Naive thymus-derived CD8-positive, alpha-beta T cell (primary cell): Measurements from ENCODE around the gene DMKN. TPM values are rescaled to one million over a fixed set of nuclear protein-coding genes. Genes with fewer than 3 reads are reported as not detected.
A peak's percentile ranks its signal among the peaks of the same experiment; 100 is the strongest.

ENCODE experiments used
- ATAC-seq, 2 donors: fragments of 150-1000 bp; cut with Tn5 transposase in 1 of 2; sonication (Bioruptor Pico), chemical (Tn5 transposase) in 1 of 2; 1 replicate in 1 of 2; 2 replicates in 1 of 2; pipeline ENCODE4 v1.10.0; 2021; ENCODE audit warnings: mild to moderate bottlenecking in 2 of 2, moderate library complexity in 2 of 2
- POLR2A ChIA-PET: fragments of 350-600 bp; sonication (Branson Sonifier 250); formaldehyde crosslinking; loops from one replicate; lab custom pipeline; 2021; ENCODE audit warnings: antibody characterized with exemption; lab: Charles Lee
- DNase-seq, 10 donors: peaks; one replicate each; pipeline versions ENCODE4 v3.0.0 to v3.0.0-alpha.2; 2020 to 2022
- H3K27ac Mint-ChIP-seq, 10 donors: one replicate each; pipeline ENCODE4 v1.8.0; 2020 to 2022; ENCODE audit warnings: mild to moderate bottlenecking in 10 of 10, mixed read lengths in 10 of 10, moderate library complexity in 4 of 10, inconsistent platforms in 1 of 10
- H3K27me3 Mint-ChIP-seq, 5 donors: one replicate each; pipeline ENCODE4 v1.8.0; 2021 to 2022; ENCODE audit warnings: mixed read lengths in 5 of 5
- H3K36me3 Mint-ChIP-seq, 3 donors: one replicate each; pipeline ENCODE4 v1.8.0; 2020 to 2022; ENCODE audit warnings: mixed read lengths in 3 of 3, mild to moderate bottlenecking in 2 of 3, inconsistent platforms in 1 of 3
- H3K4me1 Mint-ChIP-seq, 4 donors: one replicate each; pipeline ENCODE4 v1.8.0; 2021 to 2022; ENCODE audit warnings: mixed read lengths in 4 of 4
- H3K4me3 Mint-ChIP-seq, 10 donors: one replicate each; pipeline ENCODE4 v1.8.0; 2020 to 2022; ENCODE audit warnings: mild to moderate bottlenecking in 10 of 10, mixed read lengths in 10 of 10, moderate library complexity in 6 of 10, inconsistent platforms in 1 of 10
- H3K9me3 Mint-ChIP-seq, 9 donors: one replicate each; pipeline ENCODE4 v1.8.0; 2020 to 2022; ENCODE audit warnings: mixed read lengths in 9 of 9, mild to moderate bottlenecking in 3 of 9, inconsistent platforms in 1 of 9, moderate library complexity in 1 of 9
- polyA plus RNA-seq, 3 donors: library from polyadenylated mRNA; unstranded; fragments of 300-500 nt; fragmentation: Illumina TruSeq; gene quantifications; one replicate each; pipeline ENCODE4 v1.2.3, GENCODE V29; 2021
- total RNA-seq, 8 experiments: library from RNA in 2 of 8; stranded (reverse) in 2 of 8; gene quantifications; one replicate each; pipeline ENCODE4 v1.2.3 and lab custom pipeline; 2021 to 2026

DMKN gene
- total and polyA plus RNA-seq, 5 experiments from 2014 or later: 0.27 to 5.8 (median 1.8) TPM

DNA sequence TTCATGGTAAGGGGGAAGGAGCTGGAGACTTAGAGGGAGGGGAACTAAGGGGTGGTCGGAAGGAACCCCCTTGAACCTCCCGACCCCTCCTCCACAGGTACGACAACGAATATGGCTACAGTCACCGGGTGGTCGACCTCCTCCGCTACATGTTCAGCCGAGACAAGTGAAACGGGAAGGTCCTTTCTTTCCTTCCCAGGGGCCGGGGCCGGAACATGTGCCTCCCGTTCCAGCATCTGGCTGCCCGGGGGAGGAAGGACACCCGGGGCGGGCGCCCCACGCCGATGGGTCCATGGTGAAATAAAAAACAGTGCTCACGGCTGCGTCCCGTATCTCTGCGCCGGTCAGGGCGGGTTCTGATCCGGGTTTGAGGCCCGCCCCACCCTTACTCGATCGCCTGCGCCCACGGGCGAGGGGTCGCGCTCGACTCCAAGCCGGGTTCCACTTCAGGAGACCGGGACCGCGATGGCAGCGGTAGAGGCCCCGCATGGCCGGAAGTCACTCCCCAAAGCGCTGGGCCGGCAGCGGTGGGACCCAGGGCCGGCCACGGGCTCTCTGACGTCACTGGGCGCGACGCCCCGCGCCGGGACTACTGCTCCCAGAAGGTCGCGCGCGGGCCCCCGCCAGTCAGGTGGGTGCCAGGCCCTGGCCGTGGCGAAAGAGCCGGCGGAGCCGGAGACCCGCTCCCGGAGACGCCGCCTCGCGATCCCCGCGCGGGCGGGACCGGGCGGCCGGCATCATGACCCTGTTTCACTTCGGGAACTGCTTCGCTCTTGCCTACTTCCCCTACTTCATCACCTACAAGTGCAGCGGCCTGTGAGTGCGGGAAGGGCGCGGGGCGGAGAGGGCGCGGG lies 31.8 kb upstream of the DMKN start, which contains the start of gene TMEM147:
TSS of gene TMEM147 (plus strand) at position 626 of the 854 bp plus-strand sequence. CDS start at position 740, 114 bp downstream.
- Mint-ChIP-seq H3K4me1 (peaks cover 22 to 45% (median 34%) of the 10 kb centered on the region in 4 donors), H3K27ac (peak within 1 kb of the TSS; percentile 83 to 97 (median 93)), H3K4me3 (peak within 1 kb of the TSS; percentile 76 to 93 (median 90)), H3K9me3 (no peaks in the 10 kb centered on the region), H3K27me3 (no peaks in the 10 kb centered on the region), H3K36me3 (peaks cover 0 to 10% (median 0%) of the 10 kb centered on the region in 3 donors)
- DNase-seq (peak; percentile 56 to 87 (median 74)), ATAC-seq (peak; percentile 87 to 89)
- POLR2A ChIA-PET: interaction anchor here (0.6 kb wide), 1 partner anchor 1243 kb away, joined by 4 read pairs; no protein-coding TSS in a partner anchor

GRCh38 chr19:35544110-35544802 lies 30.8 kb upstream of the DMKN start:
- no peak for DNase-seq
- Mint-ChIP-seq H3K4me1 (peaks cover 23 to 49% (median 35%) of the 10 kb centered on the region in 4 donors), H3K27ac (peak overlapping the region in 9 of 10 donors; percentile 83 to 97 (median 94)), H3K27me3 (no peaks in the 10 kb centered on the region), H3K4me3 (peak overlapping the region; percentile 76 to 93 (median 90)), H3K9me3 (no peaks in the 10 kb centered on the region), H3K36me3 (peaks cover 0 to 10% (median 0%) of the 10 kb centered on the region in 3 donors)
- ATAC-seq: no peak
- POLR2A ChIA-PET: no interaction called here

DNA sequence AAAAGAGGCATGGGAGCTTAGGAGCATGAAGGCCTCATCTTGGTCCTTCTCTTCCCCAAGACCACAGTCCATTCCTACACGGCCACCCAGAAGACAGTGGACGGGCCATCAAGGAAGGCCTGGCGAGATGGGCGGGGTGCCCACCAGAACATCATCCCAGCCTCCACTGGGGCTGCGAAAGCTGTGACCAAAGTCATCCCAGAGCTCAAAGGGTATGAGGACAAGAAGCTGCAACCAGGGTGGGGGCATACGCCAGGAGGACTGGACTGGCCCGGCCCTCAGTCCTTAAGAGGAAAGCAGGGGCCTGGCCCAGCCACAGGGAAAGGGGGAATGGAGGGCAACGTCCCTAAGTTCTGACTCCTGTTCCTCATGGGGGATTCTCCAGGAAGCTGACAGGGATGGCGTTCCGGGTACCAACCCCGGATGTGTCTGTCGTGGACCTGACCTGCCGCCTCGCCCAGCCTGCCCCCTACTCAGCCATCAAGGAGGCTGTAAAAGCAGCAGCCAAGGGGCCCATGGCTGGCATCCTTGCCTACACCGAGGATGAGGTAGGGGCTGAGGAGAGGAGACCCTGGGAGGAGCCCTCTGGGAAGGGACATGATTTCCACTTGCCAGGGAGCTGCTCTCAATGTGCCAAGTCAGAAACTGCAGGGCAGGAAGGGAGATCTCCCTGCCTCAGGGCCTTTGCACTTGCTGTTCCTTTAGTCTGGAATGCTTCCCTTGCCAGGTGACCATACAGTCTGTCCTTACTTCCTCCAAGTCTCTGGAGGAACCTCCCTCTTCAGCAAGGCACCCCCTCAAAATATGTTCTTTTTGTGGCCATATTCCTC lies 30.0 kb upstream of the DMKN start:
- peaks cover 15 to 43% (median 29%) of the 10 kb centered on the region in 4 donors for H3K4me1 Mint-ChIP-seq
- H3K4me3 Mint-ChIP-seq: peak overlapping the region in 5 of 10 donors; percentile 12 to 93 (median 26)
- POLR2A ChIA-PET: no interaction called here
- no peaks in the 10 kb centered on the region for H3K9me3 Mint-ChIP-seq
- H3K36me3 Mint-ChIP-seq: peaks cover 0 to 8% (median 0%) of the 10 kb centered on the region in 3 donors
- DNase-seq (no peak), ATAC-seq (no peak)
- H3K27ac Mint-ChIP-seq: peak overlapping the region in 5 of 10 donors; percentile 16 to 97 (median 86)
- no peaks in the 10 kb centered on the region for H3K27me3 Mint-ChIP-seq

GRCh38 chr19:35542209-35542608 lies 28.8 kb upstream of the DMKN start:
- POLR2A ChIA-PET: no interaction called here
- H3K9me3 Mint-ChIP-seq: no peaks in the 10 kb centered on the region
- peak overlapping the region in 3 of 10 donors; percentile 34 to 74 (median 59) for H3K27ac Mint-ChIP-seq
- peaks cover 14 to 38% (median 27%) of the 10 kb centered on the region in 4 donors for H3K4me1 Mint-ChIP-seq
- DNase-seq: no peak
- no peaks in the 10 kb centered on the region for H3K27me3 Mint-ChIP-seq
- peaks cover 0 to 3% (median 0%) of the 10 kb centered on the region in 3 donors for H3K36me3 Mint-ChIP-seq
- no peak overlapping the region for H3K4me3 Mint-ChIP-seq
- ATAC-seq: no peak

DNA sequence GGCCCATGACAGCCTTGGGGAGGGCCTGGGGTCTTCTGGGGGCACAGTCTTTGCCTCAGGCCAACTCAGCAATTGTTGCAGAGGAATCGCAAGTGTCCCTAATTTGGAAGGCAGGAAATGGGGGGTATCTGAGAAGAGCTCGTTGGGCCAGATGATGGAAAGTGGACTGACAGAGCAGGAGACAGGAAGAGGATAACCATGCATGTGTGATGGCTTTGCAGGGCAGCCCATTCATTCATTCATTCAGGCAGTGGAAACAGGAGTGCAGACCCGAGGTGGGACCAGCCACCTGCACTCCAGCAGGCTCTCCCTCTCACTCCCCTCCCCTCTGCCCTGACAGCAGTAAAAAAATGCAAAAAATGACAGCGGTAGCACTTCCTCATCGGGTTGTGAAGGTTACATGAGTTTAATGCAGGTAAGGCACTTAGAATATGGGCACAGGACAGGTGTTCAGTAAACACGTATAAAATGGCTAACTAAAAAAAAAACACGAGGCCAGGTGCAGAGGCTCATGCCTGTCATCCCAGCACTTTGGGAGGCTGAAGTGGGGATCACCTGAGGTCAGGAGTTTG lies 27.0 kb upstream of the DMKN start:
- Mint-ChIP-seq H3K4me3 (peak overlapping the region in 1 of 10 donors; percentile 33), H3K4me1 (peaks cover 9 to 26% (median 18%) of the 10 kb centered on the region in 4 donors), H3K36me3 (peaks cover 0 to 2% (median 0%) of the 10 kb centered on the region in 3 donors), H3K9me3 (no peaks in the 10 kb centered on the region), H3K27me3 (no peaks in the 10 kb centered on the region), H3K27ac (peak overlapping the region in 6 of 10 donors; percentile 2 to 71 (median 29))
- POLR2A ChIA-PET: no interaction called here
- ATAC-seq (no peak), DNase-seq (no peak)

DNA sequence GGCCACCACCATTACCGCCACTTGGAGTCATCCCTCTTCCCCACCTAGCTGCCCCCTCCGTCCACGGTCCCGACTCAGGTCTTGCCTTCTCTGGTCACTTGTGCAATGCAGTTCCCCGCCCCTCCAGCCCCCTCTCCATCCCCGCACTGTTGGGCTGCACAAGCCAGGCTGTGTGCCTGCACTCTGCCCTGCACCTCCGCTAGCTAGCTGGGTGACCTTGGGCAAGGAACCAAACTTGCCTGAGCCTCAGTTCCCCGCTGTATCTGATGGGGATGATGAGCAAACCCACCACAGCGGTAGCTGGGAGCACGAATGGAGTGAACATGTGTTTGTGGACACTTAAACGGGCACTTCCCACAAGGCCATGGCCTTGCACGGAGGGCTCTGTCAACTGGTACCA lies 26.4 kb upstream of the DMKN start:
- DNase-seq: no peak
- H3K9me3 Mint-ChIP-seq: no peaks in the 10 kb centered on the region
- POLR2A ChIA-PET: no interaction called here
- no peak overlapping the region for H3K4me3 Mint-ChIP-seq
- peaks cover 0 to 2% (median 0%) of the 10 kb centered on the region in 3 donors for H3K36me3 Mint-ChIP-seq
- no peak for ATAC-seq
- H3K4me1 Mint-ChIP-seq: peaks cover 8 to 27% (median 19%) of the 10 kb centered on the region in 4 donors
- H3K27me3 Mint-ChIP-seq: no peaks in the 10 kb centered on the region
- no peak overlapping the region for H3K27ac Mint-ChIP-seq

GRCh38 chr19:35539314-35539713 lies 25.9 kb upstream of the DMKN start:
- no peaks in the 10 kb centered on the region for H3K27me3 Mint-ChIP-seq
- no peak overlapping the region for H3K4me3 Mint-ChIP-seq
- H3K4me1 Mint-ChIP-seq: peaks cover 7 to 22% (median 16%) of the 10 kb centered on the region in 4 donors
- H3K9me3 Mint-ChIP-seq: no peaks in the 10 kb centered on the region
- H3K36me3 Mint-ChIP-seq: peaks cover 0 to 2% (median 0%) of the 10 kb centered on the region in 3 donors
- ATAC-seq (no peak), DNase-seq (no peak)
- H3K27ac Mint-ChIP-seq: peak overlapping the region in 1 of 10 donors; percentile 9
- POLR2A ChIA-PET: no interaction called here

DNA sequence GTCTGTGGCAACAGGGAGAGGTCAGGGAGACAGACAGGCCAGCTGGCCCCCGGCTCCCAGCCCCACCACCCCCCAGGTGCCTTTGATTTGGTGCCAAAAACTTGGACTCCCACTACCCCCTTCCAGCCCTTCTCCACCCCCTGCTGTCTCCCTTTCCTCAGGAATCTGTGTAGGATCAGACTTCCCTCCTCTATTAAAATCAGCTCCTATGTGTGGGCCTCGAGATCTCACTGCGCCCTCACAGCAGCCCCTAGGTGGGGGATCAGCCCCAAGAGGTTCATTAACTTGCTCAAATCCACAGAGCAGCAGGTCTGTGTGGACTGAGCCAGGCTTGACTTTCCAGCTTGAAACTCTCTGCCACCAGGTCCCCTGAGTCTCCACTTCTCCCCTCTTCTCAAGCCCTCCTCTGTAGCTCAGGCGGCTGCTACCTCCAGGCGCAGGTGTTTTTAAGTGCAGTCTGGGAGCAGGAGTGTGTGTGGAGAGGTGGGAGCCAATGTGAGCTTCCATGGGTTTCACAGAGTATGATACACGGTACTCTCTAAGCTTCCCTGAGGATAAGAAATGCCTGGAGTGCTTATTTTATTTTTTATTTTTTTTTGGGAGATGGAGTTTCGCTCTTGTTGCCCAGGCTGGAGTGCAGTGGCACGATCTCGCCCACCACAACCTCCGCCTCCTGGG lies 21.5 kb upstream of the DMKN start:
- Mint-ChIP-seq H3K36me3 (no peaks in the 10 kb centered on the region), H3K27me3 (peaks cover 0 to 8% (median 4%) of the 10 kb centered on the region in 5 donors), H3K9me3 (no peaks in the 10 kb centered on the region), H3K27ac (peak overlapping the region in 6 of 10 donors; percentile 9 to 76 (median 56)), H3K4me1 (peaks cover 12 to 28% (median 27%) of the 10 kb centered on the region in 4 donors), H3K4me3 (peak overlapping the region in 7 of 10 donors; percentile 10 to 71 (median 38))
- ATAC-seq (no peak), DNase-seq (no peak)
- POLR2A ChIA-PET: no interaction called here

DNA sequence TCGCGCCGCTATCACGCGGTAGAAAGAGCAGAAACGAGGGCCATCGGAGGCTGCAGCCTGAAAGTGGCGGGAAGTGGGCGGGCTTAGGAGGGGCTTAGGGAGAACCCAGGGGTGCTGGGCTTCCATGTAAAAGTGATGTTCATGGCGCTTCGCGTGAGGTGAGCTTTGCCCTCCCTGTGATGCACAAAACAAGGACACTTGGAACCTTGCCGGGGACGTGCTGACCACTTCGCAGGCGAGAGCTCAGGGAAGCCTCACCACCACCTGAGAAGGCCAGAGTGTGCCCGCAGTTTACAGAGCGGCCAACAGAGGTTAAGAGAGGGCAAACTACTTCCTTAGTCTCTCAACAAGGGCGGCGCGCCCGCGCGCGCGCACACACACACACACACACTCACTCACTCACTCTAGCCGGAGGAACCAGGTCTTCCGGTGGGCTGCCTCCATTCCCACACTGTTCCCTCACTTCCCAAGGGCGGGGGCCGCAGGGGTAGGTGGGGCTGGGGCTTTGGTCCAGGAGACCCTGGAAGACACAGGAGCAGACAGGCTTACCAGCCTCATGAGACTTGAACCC lies 20.5 kb upstream of the DMKN start:
- no peaks in the 10 kb centered on the region for H3K36me3 Mint-ChIP-seq
- ATAC-seq (peak; percentile 91 to 95), DNase-seq (peak; percentile 19 to 81 (median 54))
- peaks cover 0 to 14% (median 6%) of the 10 kb centered on the region in 5 donors for H3K27me3 Mint-ChIP-seq
- H3K4me1 Mint-ChIP-seq: peaks cover 12 to 23% (median 21%) of the 10 kb centered on the region in 4 donors
- POLR2A ChIA-PET: no interaction called here
- peak overlapping the region; percentile 36 to 95 (median 88) for H3K27ac Mint-ChIP-seq
- H3K4me3 Mint-ChIP-seq: peak overlapping the region; percentile 80 to 91 (median 86)
- no peaks in the 10 kb centered on the region for H3K9me3 Mint-ChIP-seq

- Mint-ChIP-seq H3K27me3 (peaks cover 4 to 20% (median 12%) of the 10 kb centered on the region in 5 donors), H3K36me3 (no peaks in the 10 kb centered on the region), H3K4me3 (peak within 1 kb of the TSS; percentile 80 to 91 (median 86)), H3K4me1 (peaks cover 12 to 23% (median 21%) of the 10 kb centered on the region in 4 donors), H3K9me3 (no peaks in the 10 kb centered on the region), H3K27ac (peak within 1 kb of the TSS; percentile 36 to 95 (median 88))
- POLR2A ChIA-PET: no interaction called here
- DNase-seq: no peak
- ATAC-seq: peak in 1 of 2 donors; percentile 29
These were observed 19.9 kb upstream of the DMKN start, which contains the start of gene GAPDHS for GRCh38 chr19:35533201-35533821. TSS of gene GAPDHS (plus strand) at chr19:35533456. CDS start at chr19:35533528, 72 bp downstream.
